Measurements from ENCODE around the gene RANBP9.

RANBP9 gene

GRCh38 chr6:13674533-13675190 is 37.0 kb downstream of the RANBP9 start:
- no peak for TF ChIP-seq CTCF (IDR thresholded peaks at IDR 0.05; ENCODE audit: low read depth, low read length, missing control alignments)
- no peak for DNase-seq (ENCODE audit: extremely low read depth, low read depth)

GRCh38 chr6:13673825-13674444 is 37.7 kb downstream of the RANBP9 start:
- H3K4me3 ChIP-seq (replicated peaks; ENCODE audit: low read depth, low read length), result no peak overlapping the region
- DNase-seq (ENCODE audit: extremely low read depth, low read depth), result no peak
- no peak for TF ChIP-seq CTCF (IDR thresholded peaks at IDR 0.05; ENCODE audit: low read depth, low read length, missing control alignments)

More at GRCh38 chr6:13674533-13675190, 37.0 kb downstream of the RANBP9 start:
- H3K4me3 ChIP-seq (replicated peaks; ENCODE audit: low read depth, low read length), result no peak overlapping the region

- TF ChIP-seq CTCF (IDR thresholded peaks at IDR 0.05; ENCODE audit: low read depth, low read length, missing control alignments), result no peak
- H3K4me3 ChIP-seq (replicated peaks; ENCODE audit: low read depth, low read length), result no peak overlapping the region
- DNase-seq (ENCODE audit: extremely low read depth, low read depth), result no peak
These were observed 38.3 kb downstream of the RANBP9 start for GRCh38 chr6:13673368-13673767.

GRCh38 chr6:13672904-13673303 is 38.7 kb downstream of the RANBP9 start:
- no peak for DNase-seq (ENCODE audit: extremely low read depth, low read depth)
- TF ChIP-seq CTCF (IDR thresholded peaks at IDR 0.05; ENCODE audit: low read depth, low read length, missing control alignments), result no peak
- H3K4me3 ChIP-seq (replicated peaks; ENCODE audit: low read depth, low read length), result no peak overlapping the region

GRCh38 chr6:13671548-13672127 is 40.0 kb downstream of the RANBP9 start:
- no peak for DNase-seq (ENCODE audit: extremely low read depth, low read depth)
- no peak for TF ChIP-seq CTCF (IDR thresholded peaks at IDR 0.05; ENCODE audit: low read depth, low read length, missing control alignments)
- no peak overlapping the region for H3K4me3 ChIP-seq (replicated peaks; ENCODE audit: low read depth, low read length)

- no peak for TF ChIP-seq CTCF (IDR thresholded peaks at IDR 0.05; ENCODE audit: low read depth, low read length, missing control alignments)
- DNase-seq (ENCODE audit: extremely low read depth, low read depth), result no peak
- H3K4me3 ChIP-seq (replicated peaks; ENCODE audit: low read depth, low read length), result no peak overlapping the region
These were observed 42.2 kb downstream of the RANBP9 start for GRCh38 chr6:13669476-13669875.

Measured in HFF-Myc (cell line).